ENCODE data around the gene TTYH2. TPM values are rescaled to one million over a fixed set of nuclear protein-coding genes. Genes with fewer than 3 reads are reported as not detected.

Gene TTYH2
- polyA plus RNA-seq, 1 of the 3 experiments (the other 2 are of a cell fraction) = 16.1 TPM

DNA sequence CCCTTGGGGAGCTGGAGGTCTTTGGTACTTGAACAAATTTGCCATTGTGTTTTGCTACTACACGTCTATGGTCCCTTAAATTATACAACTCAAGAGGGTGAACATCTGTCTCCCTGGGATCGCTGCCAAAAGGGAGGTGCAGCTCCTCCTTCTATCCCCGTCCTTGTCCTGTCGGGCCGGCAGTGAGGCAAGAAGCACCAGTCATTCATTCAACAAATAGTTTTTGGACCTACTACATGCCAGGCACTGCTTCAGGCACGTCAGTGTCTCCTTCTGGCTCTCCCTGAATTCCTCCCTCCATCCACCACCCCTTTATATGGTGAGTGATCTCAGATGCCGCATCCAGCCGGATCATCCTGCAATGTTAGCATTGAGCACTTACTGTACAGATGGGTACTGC, 12.1 kb upstream of the TTYH2 start:
- POLR2A ChIA-PET = interaction anchor here (0.6 kb wide), 1 partner anchor 47 kb away, joined by 4 read pairs; no protein-coding TSS in a partner anchor
- no peak overlapping the region for H2AFZ ChIP-seq (ENCODE audit: low read depth)
- TF ChIP-seq GATA2 (CRISPR knock-in tag; IDR thresholded peaks at IDR 0.05) (no peak), RFX5 (IDR thresholded peaks at IDR 0.05; ENCODE audit: low read length) (no peak), RXRA (IDR thresholded peaks at IDR 0.05; ENCODE audit: borderline replicate concordance, low read depth) (no peak), SMC3 (IDR thresholded peaks at IDR 0.05; ENCODE audit: low read depth, low read length) (no peak), RCOR1 (IDR thresholded peaks at IDR 0.05; ENCODE audit: low read length) (no peak), RAD21 (IDR thresholded peaks at IDR 0.05; ENCODE audit: low read length) (no peak), NRF1 (IDR thresholded peaks at IDR 0.05; ENCODE audit: low read depth, low read length) (no peak)

GRCh38 chr17:74201948-74202347, 11.4 kb upstream of the TTYH2 start:
- peaks cover 28% of the 10 kb centered on the region for H4K20me1 ChIP-seq (ENCODE audit: insufficient read depth)
- H2AFZ ChIP-seq (ENCODE audit: low read depth) = no peak overlapping the region
- 0 out of 2 replicates have a peak, but pooled peaks cover 10% of the 10 kb centered on the region for H3K27me3 ChIP-seq (ENCODE audit: insufficient read depth)
- no peak overlapping the region for H3K9ac ChIP-seq
- no peak for DNase-seq
- H3K36me3 ChIP-seq (replicated peaks in 1 of 2; ENCODE audit: control insufficient read depth in 1 of 2, insufficient read depth in 2 of 2, low read length in 1 of 2) = peaks cover 12 to 30% of the 10 kb centered on the region in 2 experiments
- H3K79me2 ChIP-seq (ENCODE audit: insufficient read depth) = peaks cover 35% of the 10 kb centered on the region
- no peaks in the 10 kb centered on the region for H3K9me3 ChIP-seq
- 73% methylated on average over 10 of the region's 10 CpGs for WGBS (ENCODE audit: low lambda C conversion rate)
- H3F3A ChIP-seq (replicated peaks; ENCODE audit: insufficient read depth) = peaks cover 18% of the 10 kb centered on the region
- CTCF ChIA-PET = interaction anchor here (0.7 to 9.1 kb wide), 7 partner anchors 18 to 1704 kb away, joined by 3 to 284 read pairs (median 5); no protein-coding TSS in a partner anchor
- no peak overlapping the region for H3K4me3 ChIP-seq (ENCODE audit: low read depth in 2 of 2, low read length in 1 of 2)
- POLR2A ChIA-PET = interaction anchor here (1.0 kb wide), 1 partner anchor 9 kb away, joined by 3 read pairs; no protein-coding TSS in a partner anchor
- no peak overlapping the region for H3K27ac ChIP-seq (ENCODE audit: low read depth in 2 of 2, low read length in 1 of 2)
- no peaks in the 10 kb centered on the region for H3K9me2 ChIP-seq
- H3K4me1 ChIP-seq (ENCODE audit: control insufficient read depth in 1 of 2, insufficient read depth in 2 of 2, low read depth in 1 of 2, low read length in 1 of 2) = peaks cover 17 to 23% of the 10 kb centered on the region in 2 experiments; a peak in 3 of 4 replicates
- no peak for TF ChIP-seq YY1 (IDR thresholded peaks at IDR 0.05; ENCODE audit: low read depth)
- no peak for TF ChIP-seq MXI1 (IDR thresholded peaks at IDR 0.05; ENCODE audit: low read depth, low read length)
- TF ChIP-seq JUND (IDR thresholded peaks at IDR 0.05) = no peak
- no peak for TF ChIP-seq RCOR1 (IDR thresholded peaks at IDR 0.05; ENCODE audit: low read length)
- no peak for TF ChIP-seq GATA2 (CRISPR knock-in tag; IDR thresholded peaks at IDR 0.05)
- TF ChIP-seq CTCF (IDR thresholded peaks at IDR 0.05) = no peak
- TF ChIP-seq, protein P1, sequence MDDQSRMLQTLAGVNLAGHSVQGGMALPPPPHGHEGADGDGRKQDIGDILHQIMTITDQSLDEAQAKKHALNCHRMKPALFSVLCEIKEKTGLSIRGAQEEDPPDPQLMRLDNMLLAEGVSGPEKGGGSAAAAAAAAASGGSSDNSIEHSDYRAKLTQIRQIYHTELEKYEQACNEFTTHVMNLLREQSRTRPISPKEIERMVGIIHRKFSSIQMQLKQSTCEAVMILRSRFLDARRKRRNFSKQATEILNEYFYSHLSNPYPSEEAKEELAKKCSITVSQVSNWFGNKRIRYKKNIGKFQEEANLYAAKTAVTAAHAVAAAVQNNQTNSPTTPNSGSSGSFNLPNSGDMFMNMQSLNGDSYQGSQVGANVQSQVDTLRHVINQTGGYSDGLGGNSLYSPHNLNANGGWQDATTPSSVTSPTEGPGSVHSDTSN (IDR thresholded peaks at IDR 0.05) = no peak
- no peak for TF ChIP-seq POLR2AphosphoS5 (IDR thresholded peaks at IDR 0.05; ENCODE audit: low read depth, low read length)
- TF ChIP-seq TAF1 (IDR thresholded peaks at IDR 0.05; ENCODE audit: borderline replicate concordance, low read depth, low read length) = no peak
- no peak for TF ChIP-seq TEAD4 (IDR thresholded peaks at IDR 0.05; ENCODE audit: borderline replicate concordance, insufficient read depth)
- TF ChIP-seq MAX (IDR thresholded peaks at IDR 0.05; ENCODE audit: low read depth) = no peak
- no peak for TF ChIP-seq FOXM1 (IDR thresholded peaks at IDR 0.05; ENCODE audit: low read depth)
- no peak overlapping the region for H3K4me2 ChIP-seq

More for the DNA sequence above, 12.1 kb upstream of the TTYH2 start:
- Histone ChIP-seq H3K36me3 (replicated peaks in 1 of 2; ENCODE audit: control insufficient read depth in 1 of 2, insufficient read depth in 2 of 2, low read length in 1 of 2) (peaks cover 12 to 23% of the 10 kb centered on the region in 2 experiments), H3K27me3 (ENCODE audit: insufficient read depth) (0 out of 2 replicates have a peak, but pooled peaks cover 11% of the 10 kb centered on the region), H3K9me3 (no peaks in the 10 kb centered on the region), H3K79me2 (ENCODE audit: insufficient read depth) (peaks cover 28% of the 10 kb centered on the region), H3K9me2 (no peaks in the 10 kb centered on the region), H3K4me1 (ENCODE audit: control insufficient read depth in 1 of 2, insufficient read depth in 2 of 2, low read depth in 1 of 2, low read length in 1 of 2) (peaks cover 16 to 23% of the 10 kb centered on the region in 2 experiments; a peak in 3 of 4 replicates), H3K4me3 (ENCODE audit: low read depth in 2 of 2, low read length in 1 of 2) (no peak overlapping the region), H3F3A (replicated peaks; ENCODE audit: insufficient read depth) (peaks cover 11% of the 10 kb centered on the region), H3K9ac (no peak overlapping the region), H3K27ac (ENCODE audit: low read depth in 2 of 2, low read length in 1 of 2) (no peak overlapping the region), H3K4me2 (no peak overlapping the region), H4K20me1 (ENCODE audit: insufficient read depth) (peaks cover 21% of the 10 kb centered on the region)
- DNase-seq = no peak
- 44% methylated on average over 8 of the region's 8 CpGs for WGBS (ENCODE audit: low lambda C conversion rate)
- CTCF ChIA-PET = interaction anchor here (0.9 to 9.1 kb wide), 10 partner anchors 7 to 445 kb away, joined by 3 to 284 read pairs (median 11); partner anchors contain the start of gene TTYH2

Data from SK-N-SH (cell line).